T-helper 1 cell (primary cell): ENCODE results near the gene ZBTB7A.

Experiments
- DNase-seq, 5 donors: peaks; one replicate each; pipeline ENCODE4 v3.0.0-alpha.2; 2012 to 2020

ZBTB7A gene

GRCh38 chr19:4053423-4054324 is 13.0 kb downstream of the ZBTB7A start:
- no peak for DNase-seq

DNA sequence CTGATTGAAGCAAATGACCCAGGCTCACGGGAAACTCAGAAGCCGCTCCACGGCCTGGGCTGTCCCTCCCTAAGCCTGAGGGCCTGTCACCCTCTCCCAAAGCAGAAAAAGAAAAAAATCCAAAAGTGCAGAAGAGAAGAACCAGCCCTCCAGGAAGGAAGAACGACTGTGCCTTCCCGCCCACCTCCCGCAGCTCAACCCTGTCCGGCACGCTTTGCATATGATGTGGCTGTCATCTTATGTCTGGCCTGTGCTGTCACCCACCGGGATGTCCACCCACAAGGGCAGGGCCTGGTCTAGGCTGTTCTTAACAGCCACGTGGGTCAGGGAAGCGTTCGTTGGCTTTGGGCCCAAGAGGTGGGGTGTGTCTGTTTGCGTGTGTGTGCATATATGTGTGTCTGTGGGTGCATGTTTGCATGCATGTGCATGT is 13.7 kb downstream of the ZBTB7A start:
- DNase-seq, result no peak

DNA sequence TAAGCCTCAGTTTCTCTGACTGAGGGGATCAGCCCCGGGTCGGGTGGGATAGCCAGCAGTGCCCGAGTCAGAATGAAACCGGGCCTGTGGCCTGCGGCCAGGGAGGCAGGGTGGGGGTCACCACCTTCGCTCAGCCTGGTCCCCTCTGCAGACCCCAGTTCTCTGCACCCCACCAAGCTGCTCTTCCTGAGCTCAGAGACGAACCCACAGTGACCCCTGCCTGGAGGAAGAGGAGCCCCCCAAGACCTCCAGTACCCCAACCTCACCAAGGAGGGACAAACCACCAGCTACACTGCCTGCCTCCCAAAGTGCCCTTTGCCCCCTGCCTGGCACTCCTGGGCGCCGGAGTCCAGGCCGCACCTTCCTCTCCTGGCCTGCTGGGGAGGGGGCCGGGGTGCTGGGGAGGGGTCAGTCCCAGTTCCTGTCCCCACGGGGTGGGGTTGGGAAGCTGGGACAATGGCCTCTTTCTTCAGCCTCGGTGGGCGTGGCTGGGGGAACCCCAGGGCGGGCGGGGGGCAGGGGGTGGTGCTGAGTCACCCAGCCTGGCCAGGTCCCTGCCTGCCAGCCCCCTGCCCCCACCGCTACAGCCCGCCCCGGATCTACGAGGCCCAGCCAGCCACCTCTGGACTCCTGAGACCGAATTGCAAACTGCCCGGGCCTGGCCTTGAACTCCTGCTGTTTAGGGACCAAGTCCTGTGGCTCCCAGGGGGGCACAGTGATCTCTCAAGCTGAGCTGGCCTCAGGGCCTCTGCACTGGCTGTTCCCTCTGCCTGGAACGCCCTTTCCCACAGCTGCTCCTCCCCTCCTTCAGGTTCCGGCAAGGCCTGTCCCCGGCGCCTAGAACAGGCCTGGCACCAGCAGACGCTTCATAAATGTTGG is 14.3 kb downstream of the ZBTB7A start:
- no peak for DNase-seq

GRCh38 chr19:4051175-4052101 is 15.3 kb downstream of the ZBTB7A start:
- DNase-seq, result no peak

- DNase-seq, result no peak
Observed at GRCh38 chr19:4049432-4049831, 17.3 kb downstream of the ZBTB7A start.

DNA sequence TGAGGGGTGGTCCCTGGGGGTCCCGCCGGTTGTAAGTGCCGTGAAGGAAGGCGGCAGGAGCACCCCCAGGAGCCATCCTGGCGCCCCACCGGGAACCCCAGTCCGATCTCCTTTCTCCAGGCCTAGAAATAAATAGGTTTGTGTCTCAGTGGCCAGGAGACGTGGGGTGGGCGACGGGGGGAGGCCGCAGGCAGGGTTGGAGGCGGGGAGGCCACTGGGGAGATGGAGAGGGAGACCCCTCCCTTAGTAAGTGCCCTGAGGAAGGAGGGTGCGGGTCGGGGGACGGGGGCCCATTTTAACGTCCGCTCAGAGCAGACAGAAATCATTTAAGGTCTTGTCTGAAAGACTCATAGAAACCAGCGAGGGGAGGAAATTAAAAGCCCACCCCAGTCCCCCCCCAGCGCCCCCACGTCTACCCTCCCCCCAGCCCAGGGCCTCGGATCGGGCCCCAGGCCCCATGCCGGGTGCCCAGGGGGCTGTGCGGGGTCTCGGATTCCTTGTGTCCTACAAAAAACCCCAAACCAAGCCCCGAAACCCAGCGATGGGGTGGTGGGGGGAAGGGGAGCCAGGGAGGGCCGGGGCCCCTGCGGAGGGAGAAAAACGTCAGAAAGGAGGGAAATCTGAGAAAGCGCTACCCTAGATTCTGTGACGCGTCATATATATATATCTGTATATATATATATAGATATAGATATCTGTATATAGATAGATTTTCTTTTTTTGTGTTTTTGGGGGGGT is 19.6 kb downstream of the ZBTB7A start:
- no peak for DNase-seq

GRCh38 chr19:4046362-4046691 is 20.4 kb downstream of the ZBTB7A start:
- no peak for DNase-seq

DNA sequence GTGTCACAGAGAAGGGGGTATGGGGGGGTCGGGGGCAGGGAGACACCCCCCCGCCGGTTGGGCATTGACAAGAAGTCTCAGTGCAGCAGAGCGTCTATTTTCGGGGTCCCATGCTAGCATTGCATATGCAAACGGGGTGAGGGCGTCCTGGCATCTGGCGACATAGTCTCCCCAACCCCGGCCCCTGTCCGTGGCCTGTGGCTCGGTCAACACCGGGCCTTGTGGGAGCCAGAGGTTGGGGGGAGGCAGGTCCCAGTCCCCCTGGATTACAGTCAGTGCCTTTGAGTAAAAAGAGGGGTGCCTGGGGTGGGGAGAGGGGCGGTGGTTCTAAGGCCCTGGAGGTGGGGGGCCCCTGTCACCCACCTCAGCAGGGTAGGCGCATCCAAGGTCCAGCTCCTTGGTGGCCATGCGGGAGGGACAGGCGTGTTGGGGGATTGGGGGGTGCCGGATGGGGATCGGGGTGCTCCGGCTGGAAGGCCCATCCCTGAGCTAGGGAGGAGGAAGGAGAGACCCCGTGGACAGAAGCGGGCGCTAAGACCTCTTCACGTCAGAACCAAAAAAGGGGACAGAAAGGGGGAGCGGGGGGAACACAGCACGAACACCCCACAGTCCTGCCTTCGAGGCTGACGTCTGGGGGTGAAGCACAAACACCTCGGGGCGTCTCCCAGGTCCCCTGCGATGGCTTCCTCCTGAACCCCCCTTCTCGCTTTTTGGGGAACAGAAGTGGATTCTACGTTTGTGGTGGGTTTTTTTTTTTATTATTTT is 20.9 kb downstream of the ZBTB7A start:
- DNase-seq, result no peak

GRCh38 chr19:4044990-4045465 is 21.7 kb downstream of the ZBTB7A start:
- DNase-seq, result no peak

- DNase-seq, result no peak
Observed at GRCh38 chr19:4043966-4044715, 22.6 kb downstream of the ZBTB7A start.

DNA sequence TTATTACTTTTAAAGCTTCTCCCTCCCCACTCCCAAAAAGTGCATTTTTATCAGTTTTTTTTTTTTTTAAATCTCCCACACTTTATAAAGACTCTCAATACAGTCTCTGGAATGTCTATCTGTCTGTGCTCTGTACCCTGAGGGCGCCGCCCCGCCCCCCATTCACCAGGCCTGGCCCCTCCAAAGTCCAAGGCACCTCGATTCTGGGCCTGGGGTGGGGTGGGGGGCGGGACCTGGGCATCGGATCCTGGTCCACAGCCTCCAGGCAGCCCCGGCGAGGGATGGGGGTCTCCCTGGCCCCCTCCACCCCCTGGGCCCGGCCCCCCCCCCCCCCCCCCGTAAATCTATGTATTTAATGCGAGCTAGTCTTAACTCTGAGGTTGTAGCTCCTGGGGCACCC is 23.3 kb downstream of the ZBTB7A start:
- DNase-seq, result no peak

DNA sequence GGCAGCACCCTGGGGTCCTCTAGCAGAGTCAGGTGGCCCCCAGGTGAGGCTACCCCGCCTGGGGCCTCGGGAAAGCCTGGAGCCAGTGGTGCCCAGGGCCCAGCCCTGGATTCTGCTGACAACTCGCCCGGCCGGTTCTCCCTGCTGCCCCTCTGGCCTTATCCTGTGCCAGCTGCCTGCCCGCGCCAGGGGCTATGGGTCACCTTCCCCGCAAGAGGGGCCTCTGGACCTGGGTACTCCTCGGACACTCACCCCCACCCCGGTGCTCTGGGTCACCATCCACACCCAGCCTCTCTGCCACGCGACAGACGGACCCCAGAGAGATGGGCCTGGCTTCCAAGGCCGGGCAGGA is 24.0 kb downstream of the ZBTB7A start:
- no peak for DNase-seq

DNA sequence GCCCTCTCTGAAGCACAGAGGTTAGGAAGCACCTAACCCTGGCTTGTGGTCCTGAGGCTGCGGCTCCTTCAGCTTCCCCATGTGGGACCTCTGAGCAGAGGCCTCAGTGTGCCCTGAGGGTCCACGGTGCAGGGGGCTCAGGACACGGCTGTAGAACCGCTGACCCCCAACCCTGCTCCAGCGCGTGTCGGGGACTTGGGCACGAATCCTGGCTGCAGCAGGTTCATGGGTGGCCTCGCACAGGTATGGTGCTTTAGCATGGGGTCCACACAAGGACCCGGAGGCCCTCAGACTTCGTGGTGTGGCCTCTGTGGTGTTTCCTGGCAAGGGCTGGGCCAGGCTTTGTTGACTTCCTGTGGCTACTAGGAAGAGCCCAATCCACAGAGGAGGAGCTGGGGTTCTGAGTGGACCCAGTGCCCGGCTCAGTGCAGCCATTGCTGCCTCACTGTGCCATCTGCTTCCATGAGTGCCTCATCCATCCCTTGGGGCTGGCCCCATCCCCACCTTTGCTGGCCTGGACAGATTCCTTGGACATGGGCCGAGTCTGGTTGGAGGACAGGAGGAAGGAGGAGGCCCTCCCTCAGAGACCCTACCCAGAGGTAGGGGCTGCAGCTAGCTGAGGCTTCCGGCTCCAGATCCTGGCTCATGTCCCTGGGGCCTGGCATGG is 24.5 kb downstream of the ZBTB7A start:
- no peak for DNase-seq

DNA sequence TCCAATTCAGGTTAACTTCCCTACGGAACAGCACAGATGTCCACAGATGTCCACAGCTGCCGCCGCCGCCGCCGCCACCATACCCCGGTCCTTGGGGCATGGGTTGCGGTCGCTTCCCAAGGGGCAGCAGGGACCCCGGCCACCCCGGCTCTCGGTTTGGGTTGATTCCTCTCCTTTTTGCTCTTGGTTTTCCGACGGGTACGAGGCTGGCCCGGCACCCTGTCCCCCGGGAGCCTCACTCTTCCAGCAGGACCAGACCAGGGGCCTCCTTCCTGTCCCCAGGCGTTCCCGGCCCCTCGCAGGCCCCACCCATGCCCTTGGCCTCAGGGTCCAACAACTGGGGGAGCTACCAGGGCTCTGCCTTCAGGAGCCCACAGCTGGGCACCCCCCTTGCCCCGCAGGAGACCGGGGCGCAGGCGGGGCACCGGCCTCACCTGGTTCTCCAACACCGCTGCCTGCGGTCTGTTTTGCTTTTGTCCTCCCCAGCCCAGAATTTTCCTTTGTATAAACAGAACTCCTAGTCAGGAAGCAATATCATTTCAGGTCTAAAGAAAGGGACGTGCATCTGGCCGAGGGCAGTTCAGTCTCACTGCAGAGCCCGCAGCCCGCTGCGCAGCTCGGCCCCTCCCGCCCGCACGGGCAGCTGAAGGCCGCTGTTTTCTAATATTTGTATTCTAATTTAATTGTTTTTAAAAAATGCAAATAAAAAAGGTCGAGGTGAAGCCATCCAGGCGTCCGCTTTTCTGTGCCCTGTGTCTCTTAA is 27.9 kb downstream of the ZBTB7A start:
- no peak for DNase-seq

- DNase-seq, result no peak
Observed at GRCh38 chr19:4038057-4038456, 28.6 kb downstream of the ZBTB7A start.

DNA sequence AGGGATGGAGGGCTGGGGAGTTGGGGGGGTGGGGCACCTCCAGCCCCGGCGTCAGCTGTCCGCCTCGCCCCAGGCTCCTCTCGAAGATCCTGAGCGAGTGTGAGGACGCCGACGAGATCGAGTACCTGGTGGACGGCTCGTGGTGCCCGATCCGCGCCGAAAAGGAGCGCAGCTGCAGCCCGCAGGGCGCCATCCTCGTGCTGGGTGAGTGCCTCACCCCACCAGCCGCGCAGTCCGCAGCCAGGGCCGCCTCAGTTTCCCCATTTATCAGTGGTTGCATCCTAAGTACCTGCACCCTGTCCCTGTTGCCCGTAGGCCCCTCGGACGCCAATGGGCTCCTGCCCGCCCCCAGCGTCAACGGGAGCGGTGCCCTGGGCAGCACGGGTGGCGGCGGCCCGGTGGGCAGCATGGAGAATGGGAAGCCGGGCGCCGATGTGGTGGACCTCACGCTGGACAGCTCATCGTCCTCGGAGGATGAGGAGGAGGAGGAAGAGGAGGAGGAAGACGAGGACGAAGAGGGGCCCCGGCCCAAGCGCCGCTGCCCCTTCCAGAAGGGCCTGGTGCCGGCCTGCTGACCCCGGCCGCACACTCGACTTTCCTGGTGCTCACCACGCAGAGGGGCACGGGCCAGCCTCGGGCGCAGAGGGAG is 29.3 kb downstream of the ZBTB7A start:
- no peak for DNase-seq

DNA sequence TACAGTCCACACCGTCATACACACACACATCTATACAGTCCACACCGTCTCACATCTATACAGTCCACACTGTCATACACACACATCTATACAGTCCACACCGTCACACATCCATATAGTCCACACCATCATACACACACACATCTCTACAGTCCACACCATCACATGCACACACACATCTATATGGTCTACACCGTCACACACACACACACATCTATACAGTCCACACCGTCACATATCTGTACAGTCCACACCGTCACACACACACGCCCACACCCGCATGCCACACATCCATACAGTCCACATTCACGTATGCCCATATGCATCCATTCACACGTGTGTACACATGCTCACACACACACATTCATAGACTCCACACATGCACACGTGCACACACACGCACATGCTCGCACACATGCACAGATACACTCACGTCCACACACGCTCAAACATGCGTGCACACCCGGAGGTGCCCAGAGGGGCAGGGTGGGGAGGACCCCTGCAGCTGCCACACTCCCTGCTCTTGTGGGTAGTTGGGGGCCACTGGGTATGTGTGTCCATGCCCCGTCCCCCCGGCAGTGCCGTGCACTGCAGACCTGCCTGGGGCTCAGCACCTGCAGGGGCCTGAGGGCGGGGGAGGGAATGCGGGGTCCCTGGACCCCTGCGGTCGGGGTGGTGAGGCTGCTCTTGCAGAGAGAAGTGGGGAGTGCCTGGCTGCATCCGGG is 30.0 kb downstream of the ZBTB7A start:
- DNase-seq, result no peak

GRCh38 chr19:4035582-4035981 is 31.1 kb downstream of the ZBTB7A start:
- DNase-seq, result no peak
